Putamen (tissue), 1 donor: Measurements from ENCODE around the gene HTT.

Experiments used
- DNase-seq: peaks from one replicate; pipeline ENCODE4 v3.0.0-alpha.2; 2016; ENCODE audit warnings: low spot score

Gene HTT

DNA sequence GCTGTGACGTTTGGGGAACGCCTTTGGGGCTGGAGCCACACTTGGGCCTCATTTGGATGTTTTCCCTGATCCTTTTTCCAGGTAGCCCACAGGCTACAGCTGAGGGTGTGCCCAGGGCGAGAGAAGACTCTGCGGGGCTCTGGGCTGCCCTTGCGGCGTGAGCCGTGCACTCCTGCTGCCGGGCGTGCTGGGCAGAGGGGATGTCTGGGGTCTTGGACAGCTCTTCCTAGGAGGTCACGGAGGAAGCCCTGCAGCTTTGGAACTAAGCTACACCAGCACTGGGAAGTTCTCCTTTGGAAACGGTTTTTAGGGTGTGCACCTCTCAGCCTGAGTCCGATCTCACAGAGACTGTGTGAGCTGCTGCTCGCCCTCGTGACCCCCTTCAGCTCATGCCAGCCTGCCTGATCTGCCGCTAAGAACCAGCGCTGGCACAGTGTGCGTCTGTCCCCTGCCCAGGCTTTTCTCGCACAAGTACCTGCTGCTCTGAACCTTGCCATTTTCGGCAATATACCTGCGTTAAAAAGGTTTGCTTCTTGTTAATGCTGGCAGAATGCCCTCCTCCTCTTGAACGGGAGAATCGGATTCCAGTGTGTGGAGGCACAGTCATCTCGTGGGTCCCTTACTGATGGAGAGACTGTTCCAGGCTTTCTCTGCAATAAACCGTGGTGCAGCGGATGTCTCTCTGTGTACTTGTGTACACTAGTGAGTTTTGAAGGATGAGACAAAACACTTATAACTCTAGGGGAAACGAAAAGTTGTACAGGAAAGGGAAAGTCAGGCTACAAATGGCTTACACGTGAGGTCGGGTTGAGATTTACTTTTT, 188.8 kb downstream of the HTT start:
- no peak for DNase-seq

- DNase-seq, result no peak
These were observed 189.4 kb downstream of the HTT start for GRCh38 chr4:3263876-3264193.

- DNase-seq, result no peak
These were observed 191.6 kb downstream of the HTT start for GRCh38 chr4:3266076-3266475.

DNA sequence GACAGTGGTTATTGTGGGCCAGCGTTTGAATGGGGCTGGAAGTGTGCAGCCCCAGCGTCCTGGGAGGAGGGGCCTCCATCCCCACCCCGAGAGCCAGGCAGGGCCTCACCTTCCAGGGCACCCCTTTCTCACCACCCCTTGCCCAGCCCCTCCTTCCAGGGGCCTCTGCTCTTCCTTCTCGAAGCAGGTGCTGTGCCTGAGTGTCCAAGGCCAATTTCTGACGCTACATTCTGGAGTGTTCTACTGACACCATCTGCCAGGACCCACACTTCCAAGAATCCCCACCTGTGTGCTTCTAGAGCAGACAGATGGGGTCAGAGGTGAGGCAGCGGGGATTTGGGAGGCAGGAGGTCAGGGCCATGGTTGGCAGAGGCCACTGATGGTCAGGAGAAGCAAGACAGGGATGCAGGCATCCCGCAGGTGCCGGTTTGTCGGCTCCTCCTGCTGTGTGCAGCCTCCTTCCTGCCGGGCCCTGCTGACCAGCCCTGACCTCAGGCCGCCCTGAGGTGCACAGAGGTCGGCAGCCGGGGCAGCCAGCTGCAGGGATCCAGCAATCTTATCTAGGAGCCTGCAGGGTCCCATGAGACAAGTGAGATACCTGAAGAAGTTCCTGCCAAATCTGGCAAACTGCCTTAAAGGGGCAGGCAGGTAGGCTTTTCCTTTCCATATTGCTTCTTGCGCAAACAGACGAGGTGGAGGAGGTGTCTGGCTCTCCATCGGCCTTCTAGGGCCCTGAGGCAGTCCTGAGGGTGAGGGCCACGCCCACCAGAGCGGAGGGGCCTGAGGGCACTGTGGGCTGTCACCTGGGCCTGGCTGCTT, 193.3 kb downstream of the HTT start:
- no peak for DNase-seq

GRCh38 chr4:3268395-3269104, 194.1 kb downstream of the HTT start:
- DNase-seq, result no peak

DNA sequence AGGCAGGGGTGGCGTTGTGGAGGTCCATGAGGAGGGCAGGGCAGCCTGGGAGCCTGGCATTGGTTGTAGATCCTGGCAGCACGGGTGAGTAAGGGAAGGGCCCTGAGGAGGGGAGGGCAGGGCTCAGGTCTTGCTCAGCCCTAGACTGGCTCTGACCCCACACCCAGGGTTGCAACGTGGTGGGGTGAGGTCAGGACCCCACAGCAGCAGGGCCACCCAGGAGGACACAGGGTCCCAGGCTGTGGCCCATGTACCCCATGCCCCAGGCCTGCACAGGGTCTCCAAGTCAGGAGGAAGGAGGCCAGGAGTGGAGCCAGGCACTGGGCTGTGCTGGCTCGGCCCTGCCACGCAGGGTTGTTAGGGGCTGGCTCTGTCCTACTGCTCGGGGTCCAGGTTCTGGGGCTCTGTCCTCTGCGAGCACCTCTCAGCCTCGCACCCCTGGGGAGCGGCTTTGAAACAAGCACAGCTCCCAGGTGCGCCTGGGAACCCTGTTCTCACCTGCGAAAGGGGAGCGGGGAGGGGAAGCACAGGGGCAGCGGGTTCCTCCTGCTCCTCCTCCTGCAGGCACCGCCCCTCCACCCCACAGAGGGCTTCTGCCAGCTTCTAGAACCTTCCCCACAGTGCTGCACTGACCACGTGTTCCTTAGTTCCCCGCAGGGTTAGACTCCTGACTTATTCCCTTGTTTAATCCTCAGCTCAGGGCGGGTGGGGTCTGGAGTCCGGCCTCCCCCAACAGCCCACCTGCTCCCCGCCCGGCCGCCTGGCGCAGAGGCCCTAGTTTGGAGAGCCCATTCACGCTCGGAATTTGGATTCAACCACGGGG, 194.8 kb downstream of the HTT start:
- no peak for DNase-seq

DNA sequence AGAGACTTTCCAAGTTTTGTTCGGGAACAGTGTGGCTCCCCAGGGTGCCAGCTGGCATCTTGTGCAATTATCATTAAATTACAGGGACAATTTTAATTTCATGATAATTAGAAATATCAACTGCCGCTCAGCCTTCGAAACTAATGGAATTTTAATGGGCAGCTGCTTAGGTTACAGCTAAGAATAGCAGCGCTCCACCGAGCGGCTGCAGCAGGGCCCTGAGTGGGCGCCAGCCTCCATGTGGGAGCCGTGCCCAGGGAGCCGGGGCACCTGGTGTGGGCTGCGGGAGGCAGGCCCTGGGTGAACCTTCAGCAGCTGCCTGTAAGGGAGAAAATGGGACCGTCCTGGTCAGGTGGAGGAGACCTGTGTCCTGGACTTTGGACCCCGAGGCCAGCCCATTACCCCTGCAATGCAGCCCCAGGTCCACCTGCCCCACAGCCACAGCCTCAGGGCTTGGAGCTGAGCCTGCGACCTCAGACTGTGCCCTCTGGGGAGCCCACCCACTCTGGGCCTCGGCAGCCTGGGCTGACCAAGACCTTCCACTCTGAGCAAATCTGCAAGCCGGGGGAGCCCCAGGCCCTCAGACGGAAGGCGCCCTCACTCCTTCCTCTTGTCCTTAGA, 195.6 kb downstream of the HTT start:
- DNase-seq, result no peak

GRCh38 chr4:3271131-3271530, 196.7 kb downstream of the HTT start:
- DNase-seq, result no peak

DNA sequence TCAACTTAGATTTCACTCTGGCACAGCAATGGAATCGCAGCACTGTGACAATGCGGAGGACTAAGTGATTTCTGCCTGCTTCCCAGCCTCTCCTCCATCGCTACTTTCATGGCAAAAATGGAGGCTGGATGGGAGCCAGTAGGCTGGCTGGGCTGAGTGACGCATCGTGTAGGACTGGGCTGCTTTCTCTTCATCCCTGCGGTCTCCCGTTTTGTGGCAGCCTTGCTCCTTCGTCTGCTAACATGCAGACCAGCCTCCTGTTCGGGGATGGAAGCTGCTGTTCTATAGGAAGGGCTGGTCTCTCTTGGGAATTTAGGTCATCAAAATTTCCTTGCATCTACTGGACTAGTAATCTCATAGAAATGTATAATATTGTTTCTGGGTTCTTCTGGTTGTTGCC, 202.5 kb downstream of the HTT start:
- DNase-seq, result peak; percentile 39

GRCh38 chr4:3280466-3280865, 206.0 kb downstream of the HTT start:
- DNase-seq, result no peak

- no peak for DNase-seq
These were observed 209.0 kb downstream of the HTT start for GRCh38 chr4:3283483-3283882.

- no peak for DNase-seq
These were observed 209.4 kb downstream of the HTT start for GRCh38 chr4:3283916-3284315.

- DNase-seq, result no peak
These were observed 210.5 kb downstream of the HTT start for GRCh38 chr4:3284734-3285557.

GRCh38 chr4:3285558-3286334, 211.3 kb downstream of the HTT start:
- DNase-seq, result no peak

GRCh38 chr4:3286335-3287175, 212.1 kb downstream of the HTT start:
- no peak for DNase-seq

GRCh38 chr4:3287271-3287971, 212.9 kb downstream of the HTT start:
- DNase-seq, result no peak

- no peak for DNase-seq
These were observed 213.6 kb downstream of the HTT start for GRCh38 chr4:3287972-3288570.

DNA sequence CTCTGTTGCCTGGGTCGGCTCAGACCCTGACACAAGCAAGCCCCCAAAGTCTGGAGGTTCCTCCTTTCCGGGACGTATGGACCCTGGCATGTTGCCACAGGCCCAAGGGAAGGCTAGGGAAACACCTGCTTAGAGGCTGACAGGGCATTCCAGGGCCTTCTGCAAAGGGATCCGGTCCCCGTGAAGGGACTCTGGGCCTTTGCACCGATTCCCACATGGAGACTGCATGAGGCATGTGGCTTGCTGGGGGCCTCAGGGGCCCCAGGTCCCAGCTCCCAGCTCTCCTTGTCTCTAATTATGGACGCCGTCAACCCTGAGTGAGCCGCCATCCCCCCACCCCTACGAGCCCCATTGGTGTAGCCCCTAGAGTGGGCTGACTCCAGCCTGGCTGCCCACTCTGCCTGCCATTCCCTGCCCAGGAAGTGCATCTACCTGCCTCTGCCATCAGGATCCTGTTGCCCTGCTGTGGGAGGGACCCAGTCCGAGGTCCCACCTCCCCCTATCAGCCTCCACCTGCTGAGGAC, 214.2 kb downstream of the HTT start:
- DNase-seq, result no peak
